GM10847 (cell line): ENCODE measurements around the gene THAP4.

Experiments
- POLR2A ChIP-seq: IDR thresholded peaks from 2 replicates; pipeline ENCODE4 v1.6.1; 2011; ENCODE audit not compliant: insufficient read length; ENCODE audit errors: extremely low read depth

THAP4 gene

GRCh38 chr2:241652142-241652541 is 15.2 kb upstream of the THAP4 start:
- no peak for TF ChIP-seq POLR2A

GRCh38 chr2:241649927-241650326 is 13.0 kb upstream of the THAP4 start:
- no peak for TF ChIP-seq POLR2A

DNA sequence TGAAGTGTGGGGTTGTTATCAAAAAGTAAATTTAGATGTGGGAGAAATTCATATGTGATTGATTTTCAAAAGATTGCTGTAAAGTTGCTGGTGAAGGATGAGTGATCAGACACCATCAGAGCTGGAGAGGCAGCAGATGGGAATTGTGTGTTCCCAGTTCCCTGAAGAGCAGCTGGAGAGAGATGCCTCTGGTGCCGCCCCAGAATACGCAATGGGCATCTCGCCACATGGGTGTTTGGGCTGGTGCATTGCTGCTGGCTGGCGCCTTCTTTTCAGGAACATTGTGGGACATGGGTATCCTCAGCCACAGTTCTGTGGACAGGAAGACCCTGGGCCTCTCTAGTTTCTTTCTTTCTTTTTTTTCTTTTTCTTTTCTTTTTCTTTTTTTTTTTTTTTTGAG is 12.4 kb upstream of the THAP4 start:
- no peak for TF ChIP-seq POLR2A

DNA sequence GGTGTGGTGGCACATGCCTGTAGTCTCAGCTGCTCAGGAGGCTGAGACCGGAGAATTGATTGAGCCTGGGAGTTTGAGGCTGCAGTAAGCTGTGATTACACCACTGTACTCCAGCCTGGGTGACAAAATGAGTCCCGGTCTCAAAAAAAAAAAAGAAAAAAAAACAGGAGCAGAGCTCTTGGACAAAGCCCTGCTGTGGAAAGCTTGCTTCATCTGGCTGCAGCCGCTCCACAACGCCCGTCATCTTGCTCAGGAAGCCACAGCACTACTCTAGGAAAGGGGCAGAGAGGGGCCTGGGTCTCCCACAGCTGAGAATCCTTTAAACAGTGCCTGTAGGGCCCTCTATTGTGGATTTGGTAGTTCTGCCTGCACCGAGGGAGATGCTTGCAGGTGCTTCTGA is 11.5 kb upstream of the THAP4 start:
- no peak for TF ChIP-seq POLR2A

GRCh38 chr2:241645915-241646645 is 9.1 kb upstream of the THAP4 start:
- no peak for TF ChIP-seq POLR2A

DNA sequence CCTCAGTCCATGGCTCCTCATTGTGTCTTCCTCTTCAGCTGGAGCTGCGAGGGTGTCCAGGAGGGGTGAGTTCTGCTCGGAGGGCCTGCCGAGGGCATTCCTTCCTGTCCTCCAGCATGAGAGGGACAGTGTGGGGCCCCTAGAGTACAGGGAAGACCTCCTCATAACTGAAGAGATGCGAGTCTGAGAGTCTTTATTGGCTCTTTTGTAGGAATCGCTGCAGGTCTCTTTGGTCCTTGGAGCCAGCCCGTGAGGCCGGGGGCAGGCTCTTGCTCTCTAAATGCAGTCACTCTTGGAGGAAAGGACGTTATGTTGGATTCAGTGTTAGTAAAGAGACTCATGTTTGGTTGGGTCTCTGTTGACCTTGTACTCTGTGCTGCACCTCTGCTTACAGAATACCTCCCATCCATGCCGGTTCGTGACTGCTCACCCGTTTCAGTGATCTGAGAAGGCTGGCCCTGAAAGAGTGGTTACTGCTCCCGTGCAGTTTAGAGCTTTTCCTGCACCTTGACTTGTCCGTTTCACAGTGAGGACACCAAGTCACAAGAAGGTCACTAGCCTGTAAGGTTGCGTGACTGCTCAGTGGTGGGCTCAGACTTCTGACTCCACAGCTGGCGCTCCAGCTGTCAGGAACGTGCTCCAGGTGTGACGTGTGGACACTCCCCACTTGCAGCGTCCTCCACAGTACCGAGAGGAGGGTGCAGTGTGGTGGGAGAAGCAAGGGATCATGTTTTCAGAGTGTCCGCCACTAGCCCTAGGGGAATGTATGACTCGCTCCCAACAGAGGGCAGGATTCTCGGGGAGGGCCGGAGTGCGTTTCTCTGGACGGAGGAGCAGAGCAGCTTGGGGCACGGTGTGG is 8.3 kb upstream of the THAP4 start:
- no peak for TF ChIP-seq POLR2A

DNA sequence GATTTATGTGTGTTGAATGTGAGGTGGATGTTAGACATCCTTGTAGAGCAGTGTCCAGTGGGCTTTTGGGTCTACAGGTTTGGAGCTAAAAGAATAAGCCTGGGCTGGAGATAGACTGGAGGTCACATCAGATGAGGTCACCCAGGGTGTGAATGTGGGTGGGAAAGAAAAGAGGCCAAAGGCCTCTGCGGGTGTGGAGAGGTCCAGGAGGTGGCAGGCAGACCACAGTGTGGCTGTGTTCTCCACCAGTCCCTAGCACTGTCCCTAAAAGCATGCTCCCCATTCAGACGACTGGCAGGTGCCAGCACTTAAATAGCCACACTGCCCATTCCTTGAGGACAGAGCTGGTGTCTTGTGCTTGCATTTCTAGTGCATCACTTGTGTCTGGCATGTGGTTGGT is 4.7 kb upstream of the THAP4 start:
- no peak for TF ChIP-seq POLR2A

GRCh38 chr2:241640165-241640795 is 3.3 kb upstream of the THAP4 start:
- TF ChIP-seq POLR2A, result no peak

DNA sequence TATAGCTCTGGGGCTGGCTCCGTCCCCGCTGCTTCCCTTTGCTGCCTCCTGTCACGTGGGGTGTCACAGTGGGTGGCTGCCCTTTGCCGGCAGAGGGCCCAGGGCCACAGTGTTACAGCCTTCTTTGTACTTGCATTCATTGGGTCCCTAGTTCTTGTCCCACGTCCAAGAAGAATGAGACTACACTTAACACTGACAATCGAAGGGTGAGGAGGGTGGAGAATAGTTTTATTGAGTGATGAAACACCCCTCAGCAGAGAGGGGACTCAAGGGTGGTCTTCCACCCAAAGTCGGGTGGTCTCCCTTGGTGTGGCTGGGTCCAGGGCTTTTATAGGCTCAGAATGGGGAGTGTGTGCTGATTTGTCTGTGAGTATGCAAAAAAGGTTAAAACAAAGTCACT is 2.4 kb upstream of the THAP4 start:
- TF ChIP-seq POLR2A, result no peak

- no peak for TF ChIP-seq POLR2A
Observed at GRCh38 chr2:241638940-241639339, 2.0 kb upstream of the THAP4 start.

GRCh38 chr2:241637795-241638660 is 1.1 kb upstream of the THAP4 start:
- TF ChIP-seq POLR2A, result no peak

GRCh38 chr2:241636182-241637017 is 558 bp downstream of the THAP4 start:
- no peak for TF ChIP-seq POLR2A

DNA sequence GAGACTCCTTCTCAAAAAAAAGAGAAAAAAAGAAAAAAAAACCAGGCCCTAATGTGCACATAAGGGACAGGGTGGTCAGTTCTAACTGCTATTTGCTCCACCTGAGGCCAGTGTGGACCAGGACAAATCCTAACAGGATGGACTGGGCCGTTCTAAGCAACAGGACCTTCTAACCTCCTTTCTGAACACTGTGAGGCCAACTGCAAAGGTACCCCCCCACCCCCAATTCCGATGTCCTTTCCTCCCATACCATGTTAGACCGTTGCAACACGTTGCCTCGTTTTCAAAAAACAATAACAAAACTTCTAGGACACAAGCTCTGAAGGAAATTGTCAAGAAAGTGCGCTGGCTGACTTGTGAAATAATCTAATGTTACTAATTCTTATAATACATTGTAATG is 1.2 kb downstream of the THAP4 start:
- no peak for TF ChIP-seq POLR2A

DNA sequence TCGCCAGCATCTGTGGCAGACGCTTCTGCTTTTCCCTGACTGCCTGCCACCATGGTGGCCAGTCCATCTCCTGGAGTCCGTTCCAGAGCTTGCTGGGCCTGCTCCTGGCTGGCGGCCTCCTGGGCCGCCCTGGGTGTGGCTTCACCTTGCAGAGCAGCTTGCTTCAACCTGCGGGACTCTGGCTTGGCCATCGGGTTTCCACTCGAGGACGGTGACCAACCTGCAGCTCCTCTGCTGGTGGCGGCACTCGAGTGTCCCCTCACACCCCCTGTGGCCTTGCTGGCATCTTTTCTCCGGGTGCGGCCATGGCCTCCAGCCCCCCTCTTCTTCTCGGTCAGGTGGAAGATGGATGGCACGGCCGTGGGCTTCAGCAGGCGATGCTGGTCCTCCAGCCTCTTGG is 3.4 kb downstream of the THAP4 start:
- TF ChIP-seq POLR2A, result no peak
